ENCODE measurements around the gene DENND5A.
"Not testable (repeated sequence)": the region's sequence is repeated elsewhere in the genome, so short reads cannot be mapped to it uniquely, and the experiment has no call there.

DENND5A gene

GRCh38 chr11:9210224-9210921 lies 54.8 kb downstream of the DENND5A start:
- no peak for DNase-seq

- DNase-seq, result not testable (repeated sequence)
Observed at GRCh38 chr11:9209604-9210003, 55.5 kb downstream of the DENND5A start.

GRCh38 chr11:9208726-9209501 lies 56.2 kb downstream of the DENND5A start:
- DNase-seq, result no peak

- DNase-seq, result no peak
Observed at GRCh38 chr11:9207229-9207628, 57.9 kb downstream of the DENND5A start.

GRCh38 chr11:9206496-9206895 lies 58.7 kb downstream of the DENND5A start:
- DNase-seq, result no peak

GRCh38 chr11:9203691-9204311 lies 61.3 kb downstream of the DENND5A start:
- no peak for DNase-seq

- no peak for DNase-seq
Observed at GRCh38 chr11:9201372-9202162, 63.6 kb downstream of the DENND5A start.

- DNase-seq, result no peak
Observed at GRCh38 chr11:9200471-9200870, 64.7 kb downstream of the DENND5A start.

- no peak for DNase-seq
Observed at GRCh38 chr11:9193316-9193715, 71.8 kb downstream of the DENND5A start.

- DNase-seq, result no peak
Observed at GRCh38 chr11:9192561-9192960, 72.6 kb downstream of the DENND5A start.

GRCh38 chr11:9190326-9191016 lies 74.7 kb downstream of the DENND5A start:
- not testable (repeated sequence) for DNase-seq

- not testable (repeated sequence) for DNase-seq
Observed at GRCh38 chr11:9188860-9189259, 76.3 kb downstream of the DENND5A start.

- DNase-seq, result no peak
Observed at GRCh38 chr11:9187616-9188015, 77.5 kb downstream of the DENND5A start.

- DNase-seq, result no peak
Observed at GRCh38 chr11:9184516-9184915, 80.6 kb downstream of the DENND5A start.

- DNase-seq, result no peak
Observed at GRCh38 chr11:9182180-9182871, 82.8 kb downstream of the DENND5A start.

GRCh38 chr11:9180784-9181183 lies 84.4 kb downstream of the DENND5A start:
- DNase-seq, result no peak

- no peak for DNase-seq
Observed at GRCh38 chr11:9179141-9179540, 86.0 kb downstream of the DENND5A start.

- no peak for DNase-seq
Observed at GRCh38 chr11:9178716-9179115, 86.4 kb downstream of the DENND5A start.

GRCh38 chr11:9177438-9178091 lies 87.6 kb downstream of the DENND5A start:
- no peak for DNase-seq

GRCh38 chr11:9176550-9176949 lies 88.6 kb downstream of the DENND5A start:
- no peak for DNase-seq

- no peak for DNase-seq
Observed at GRCh38 chr11:9176136-9176535, 89.0 kb downstream of the DENND5A start.

Data from effector CD8-positive, alpha-beta T cell (primary cell).